HG02798 (cell line): ENCODE measurements around the gene DOP1A.

ENCODE experiments used
- ATAC-seq: cut with Tn5 transposase; IDR thresholded peaks from one replicate; pipeline ENCODE4 v1.9.1; 2021; ENCODE audit warnings: mild to moderate bottlenecking; ENCODE audit not compliant: unreplicated experiment, poor library complexity

Gene DOP1A

DNA sequence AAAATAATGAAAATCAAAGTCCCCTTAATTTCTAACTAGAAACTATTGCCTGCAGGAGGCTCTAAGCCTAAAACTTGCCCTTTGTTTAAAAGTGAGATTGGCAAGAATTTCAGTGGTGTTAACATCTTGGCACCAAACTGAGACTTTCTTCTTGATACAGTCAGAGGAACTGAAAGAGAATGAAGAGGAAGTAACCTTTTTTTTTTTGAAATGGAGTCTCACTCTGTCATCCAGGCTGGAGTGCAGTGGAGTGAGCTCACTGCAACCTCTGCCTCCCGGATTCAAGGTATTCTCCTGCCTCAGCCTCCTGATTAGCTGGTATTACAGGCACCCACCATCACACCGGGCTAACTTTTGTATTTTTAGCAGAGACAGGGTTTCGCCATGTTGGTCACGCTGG lies 3.6 kb downstream of the DOP1A start:
- ATAC-seq = peak; percentile 50

GRCh38 chr6:83071707-83072106 lies 4.2 kb downstream of the DOP1A start:
- ATAC-seq = no peak

GRCh38 chr6:83072726-83073125 lies 5.3 kb downstream of the DOP1A start:
- ATAC-seq = no peak

- no peak for ATAC-seq
Measured at GRCh38 chr6:83073615-83074014, 6.1 kb downstream of the DOP1A start.

DNA sequence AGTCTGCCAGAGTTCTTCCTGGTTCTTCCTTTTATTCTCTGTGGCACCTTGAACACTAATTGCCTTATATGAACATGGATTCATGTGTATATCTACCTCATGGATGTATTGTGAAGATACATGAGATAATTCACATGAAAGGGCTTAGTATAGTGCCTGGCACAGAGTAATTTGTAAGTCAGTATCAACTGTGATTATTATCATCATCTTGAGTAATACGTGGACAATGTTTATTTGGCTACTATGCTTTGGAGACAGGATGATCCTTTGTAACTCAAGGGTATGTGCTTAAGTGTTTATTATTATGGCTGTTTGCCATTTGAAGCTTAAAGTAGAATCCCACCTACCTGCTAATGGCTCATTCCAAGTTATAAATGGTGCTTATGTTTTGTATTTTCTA lies 16.0 kb downstream of the DOP1A start:
- ATAC-seq = no peak

DNA sequence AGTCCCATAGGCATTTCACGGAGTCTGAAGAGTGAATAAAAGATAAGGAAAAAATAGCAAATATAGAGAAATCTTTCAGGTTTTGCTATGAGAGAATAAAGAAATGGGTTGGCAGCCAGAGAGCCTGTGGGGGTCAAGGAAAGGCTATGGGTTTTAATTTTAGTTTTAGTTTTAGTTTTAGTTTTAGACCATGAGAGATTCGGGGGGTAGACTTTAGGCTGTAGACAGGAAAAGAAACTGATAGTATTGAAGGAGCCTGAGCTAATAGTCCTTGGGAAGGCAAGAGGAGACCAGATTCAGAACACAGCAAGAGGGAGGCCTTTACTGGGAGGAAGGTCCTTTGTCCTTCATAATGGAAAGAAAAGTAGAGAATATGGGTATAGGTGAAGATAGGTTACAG lies 19.3 kb downstream of the DOP1A start:
- ATAC-seq = peak; percentile 99

GRCh38 chr6:83092756-83093399 lies 25.4 kb downstream of the DOP1A start:
- ATAC-seq = no peak

DNA sequence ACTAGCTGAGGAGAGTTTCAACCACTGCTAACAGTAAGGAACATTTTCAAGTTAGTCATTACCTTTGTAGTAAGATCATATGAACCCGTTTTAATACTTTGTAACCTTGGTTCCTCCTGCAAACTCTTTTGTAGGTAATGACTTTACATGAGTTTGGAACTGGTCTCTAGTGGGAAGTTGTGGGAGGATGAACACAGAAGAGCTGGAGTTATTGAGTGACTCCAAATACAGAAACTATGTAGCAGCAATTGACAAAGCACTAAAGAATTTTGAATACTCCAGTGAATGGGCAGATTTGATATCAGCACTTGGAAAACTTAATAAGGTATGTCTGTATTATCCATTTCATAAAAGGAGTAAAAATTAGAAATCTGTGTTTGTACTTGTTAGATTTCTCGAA lies 29.3 kb downstream of the DOP1A start:
- ATAC-seq = no peak

DNA sequence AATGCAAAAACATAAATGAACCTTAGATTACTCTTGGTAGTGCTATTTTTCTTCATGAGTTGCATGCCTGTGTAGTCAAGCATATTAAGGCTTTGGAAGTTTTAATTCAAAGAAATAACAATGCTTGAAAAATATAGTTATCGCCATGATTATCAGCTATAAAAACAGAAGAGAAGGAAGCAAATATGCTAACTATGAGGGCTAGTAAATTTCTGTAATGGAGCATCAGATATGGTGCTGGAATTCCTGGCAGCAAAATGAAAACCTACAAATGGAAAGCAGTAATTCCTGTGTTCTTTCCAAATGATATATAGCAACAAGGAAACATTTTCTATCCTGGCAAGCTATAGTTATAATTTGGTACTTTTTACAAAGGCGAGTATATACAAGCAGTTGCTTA lies 29.7 kb downstream of the DOP1A start:
- no peak for ATAC-seq

- ATAC-seq = no peak
Measured at GRCh38 chr6:83097675-83098074, 30.2 kb downstream of the DOP1A start.

GRCh38 chr6:83098589-83098988 lies 31.1 kb downstream of the DOP1A start:
- ATAC-seq = no peak

GRCh38 chr6:83108378-83108777 lies 40.9 kb downstream of the DOP1A start:
- no peak for ATAC-seq

DNA sequence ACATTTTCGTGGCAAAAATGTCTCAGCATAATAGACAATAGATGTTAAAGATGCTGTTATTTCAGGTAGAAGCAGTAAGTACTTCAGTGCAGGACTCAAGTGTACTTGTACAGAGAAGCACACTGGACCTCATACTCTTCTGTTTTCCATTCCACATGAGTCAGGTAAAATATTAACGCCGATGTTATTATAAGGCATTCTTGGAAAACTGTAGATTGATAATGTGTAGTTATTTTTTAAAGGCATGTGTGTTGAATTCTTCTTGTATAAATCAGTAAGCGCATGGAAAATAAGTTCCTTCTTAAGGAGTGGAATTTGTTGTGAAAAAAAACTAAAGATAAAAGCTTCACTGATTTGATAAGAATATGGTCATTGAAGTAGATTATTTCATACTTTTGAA lies 45.8 kb downstream of the DOP1A start:
- no peak for ATAC-seq

GRCh38 chr6:83114164-83114563 lies 46.7 kb downstream of the DOP1A start:
- ATAC-seq = no peak

DNA sequence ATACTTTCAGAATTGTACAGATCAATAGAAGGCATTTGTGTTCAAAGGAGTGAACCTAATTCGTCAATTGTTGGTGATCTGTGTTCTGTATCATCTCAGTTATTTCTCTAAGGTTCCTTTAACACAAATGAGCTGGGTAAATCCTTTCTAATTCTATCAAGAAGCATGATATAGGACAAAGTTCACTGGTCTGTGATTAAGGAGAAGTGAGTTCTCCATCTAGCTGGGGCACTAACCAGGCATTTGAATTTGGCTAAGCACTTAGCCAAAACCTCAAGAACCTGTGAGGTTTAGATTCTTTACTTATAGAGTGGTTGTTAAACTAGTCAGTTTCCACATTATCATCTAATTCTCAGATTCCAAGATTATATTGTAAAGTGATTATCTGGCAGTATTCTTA lies 50.3 kb downstream of the DOP1A start:
- ATAC-seq = no peak

DNA sequence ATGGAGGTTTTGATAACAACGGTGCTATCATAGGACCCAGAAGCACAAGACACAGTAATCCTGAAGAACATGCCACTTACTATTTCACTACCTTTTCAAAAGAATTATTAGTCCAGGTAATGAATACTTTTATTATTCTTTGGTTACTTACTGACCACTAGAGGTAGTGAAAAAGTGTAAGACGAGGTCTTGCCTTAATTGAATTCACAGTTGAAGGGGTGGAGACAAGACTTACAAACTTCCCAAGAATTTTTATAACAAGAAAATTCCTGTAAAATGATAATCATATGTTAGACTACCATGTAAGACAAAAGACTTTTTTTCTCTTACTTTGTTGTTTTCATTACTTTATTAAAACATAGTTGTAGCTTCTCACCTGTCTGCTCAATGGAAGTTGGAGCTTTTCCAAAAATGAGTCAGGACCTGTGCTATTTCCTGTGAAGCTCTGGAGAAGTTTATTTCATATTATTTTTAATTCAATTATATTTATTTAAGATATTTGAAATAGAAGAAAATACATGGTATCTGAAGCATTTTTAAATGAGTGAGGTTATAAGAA lies 52.4 kb downstream of the DOP1A start:
- no peak for ATAC-seq

- no peak for ATAC-seq
Measured at GRCh38 chr6:83124553-83124952, 57.1 kb downstream of the DOP1A start.

DNA sequence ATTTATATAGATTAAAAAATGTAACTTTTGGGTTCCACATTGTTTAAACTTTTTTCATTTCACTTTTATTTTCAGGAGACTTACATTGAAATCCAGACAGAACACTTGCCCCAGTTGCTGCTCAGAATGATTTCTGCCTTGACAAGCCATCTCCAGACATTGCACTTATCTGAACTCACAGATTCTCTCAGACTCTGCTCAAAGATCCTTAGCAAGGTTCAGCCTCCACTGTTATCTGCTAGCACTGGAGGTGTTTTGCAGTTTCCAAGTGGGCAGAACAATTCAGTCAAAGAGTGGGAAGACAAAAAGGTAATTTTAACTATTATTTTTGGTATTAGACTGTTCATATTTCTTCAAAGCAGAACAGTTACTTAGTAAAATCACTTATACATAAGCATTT lies 58.0 kb downstream of the DOP1A start:
- no peak for ATAC-seq

GRCh38 chr6:83126223-83126622 lies 58.8 kb downstream of the DOP1A start:
- ATAC-seq = no peak

GRCh38 chr6:83126807-83127206 lies 59.3 kb downstream of the DOP1A start:
- ATAC-seq = no peak

GRCh38 chr6:83127258-83127657 lies 59.8 kb downstream of the DOP1A start:
- no peak for ATAC-seq

- no peak for ATAC-seq
Measured at GRCh38 chr6:83127976-83128375, 60.5 kb downstream of the DOP1A start.

DNA sequence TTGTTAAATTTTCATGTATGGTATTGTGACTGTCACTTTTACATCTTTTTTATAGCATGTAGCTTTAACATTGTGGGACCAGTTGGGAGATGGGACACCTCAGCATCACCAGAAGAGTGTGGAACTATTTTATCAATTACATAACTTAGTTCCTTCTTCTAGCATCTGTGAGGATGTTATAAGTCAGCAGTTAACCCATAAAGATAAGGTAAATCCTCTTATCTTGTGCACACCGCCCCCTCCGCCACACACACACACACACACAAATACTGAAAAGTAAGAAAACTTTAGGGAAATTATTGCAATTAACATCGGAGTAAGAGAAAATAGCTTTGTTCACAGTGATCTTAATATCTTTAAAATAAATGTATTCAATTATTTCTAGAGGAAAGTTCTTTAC lies 64.7 kb downstream of the DOP1A start:
- ATAC-seq = no peak
